ENCODE data around the gene VCL. TPM values are rescaled to one million over a fixed set of nuclear protein-coding genes. Genes with fewer than 3 reads are reported as not detected.

Gene VCL
- total RNA-seq, 8 experiments from 2014 or later, result 15.9 to 105 (median 44.0) TPM

DNA sequence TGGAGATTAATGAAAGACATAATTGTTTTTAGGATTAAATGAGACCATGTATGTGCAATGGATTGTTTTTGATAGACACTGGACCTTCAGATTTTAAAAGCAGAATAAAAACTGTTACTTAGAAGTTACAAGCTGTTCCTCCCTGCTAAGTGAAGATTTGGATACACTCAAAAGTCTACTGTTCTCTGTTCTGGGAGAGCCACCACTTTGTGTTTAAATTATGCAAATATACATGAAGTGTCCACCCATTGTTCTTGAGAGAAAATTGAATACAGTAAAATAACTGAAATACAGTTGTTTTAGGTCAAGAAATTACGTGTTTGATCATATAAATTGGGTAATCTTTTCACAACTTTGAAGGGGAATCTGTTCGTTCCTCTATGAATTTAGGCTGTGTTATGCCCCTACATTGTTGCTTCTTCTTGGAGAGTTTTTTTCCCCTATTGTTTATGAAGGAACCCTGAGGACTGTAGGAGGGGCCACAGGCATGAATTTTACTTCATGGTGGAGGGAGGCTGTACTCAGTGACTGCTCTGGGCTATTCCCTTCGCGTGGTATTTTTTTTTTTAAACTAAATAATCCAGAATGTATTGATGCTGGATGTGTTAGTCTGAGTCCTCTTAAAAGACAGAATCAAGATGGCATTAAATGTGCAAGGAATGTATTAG, 18.6 kb upstream of the VCL start:
- 26 to 100% (median 68%) methylated on average over 1 to 4 of the region's 4 CpGs; no CpG with 5 or more reads in 1 of the 10 experiments for WGBS, 10 experiments
- peak in 4 of 8 experiments; percentile 30 to 88 (median 58) for ATAC-seq (replicated peaks in 6 of 8)
- in situ Hi-C loops (cut with MboI; ENCODE audit: low pct_unique_long_range_greater_than_20kb in 2 of 9, low sequenced_read_pairs in 9 of 9, unreplicated experiment in 9 of 9), result no loop called here
- no peak overlapping the region for H3K27ac ChIP-seq
- H3K4me3 ChIP-seq, result no peak overlapping the region
- H3K4me1 ChIP-seq (replicated peaks in 1 of 2), result peaks cover 10 to 12% of the 10 kb centered on the region in 2 donors

DNA sequence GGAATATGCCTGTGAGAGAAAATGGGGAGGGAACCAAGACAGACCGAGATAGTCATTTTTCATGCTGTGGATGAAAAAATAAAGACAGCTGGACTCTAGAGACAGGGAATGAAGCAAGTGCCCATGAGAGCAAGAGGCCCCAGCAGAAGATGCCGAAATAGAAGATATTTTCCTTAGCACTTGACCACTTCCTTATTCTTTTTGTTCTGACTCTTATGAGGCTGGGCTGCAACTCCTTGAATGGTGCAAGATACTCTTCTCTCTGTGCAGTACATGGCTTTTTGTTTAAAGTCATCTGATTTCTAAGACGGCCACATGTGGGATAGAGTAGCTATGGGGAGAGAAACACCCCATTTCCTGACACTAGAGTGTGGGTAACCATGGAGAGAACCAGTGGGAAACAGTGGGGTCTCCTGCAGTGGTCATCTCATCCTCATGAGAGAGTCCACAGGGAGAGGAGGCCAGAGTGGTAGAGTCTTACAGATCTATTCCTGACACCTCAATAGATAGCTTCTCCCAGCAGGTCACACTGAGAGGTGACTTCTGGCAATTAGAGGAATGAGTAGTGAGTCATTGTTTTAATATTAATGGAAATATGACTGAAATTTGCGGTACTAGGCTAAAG, 18.0 kb upstream of the VCL start:
- WGBS, 10 experiments, result 70 to 100% (median 86%) methylated on average over 1 to 4 of the region's 4 CpGs; no CpG with 5 or more reads in 1 of the 10 experiments
- H3K27ac ChIP-seq, result no peak overlapping the region
- ATAC-seq (replicated peaks in 6 of 8), result peak in 6 of 8 experiments; percentile 32 to 79 (median 45)
- H3K4me3 ChIP-seq, result no peak overlapping the region
- in situ Hi-C loops (cut with MboI; ENCODE audit: low pct_unique_long_range_greater_than_20kb in 2 of 9, low sequenced_read_pairs in 9 of 9, unreplicated experiment in 9 of 9), result no loop called here
- peaks cover 10 to 12% of the 10 kb centered on the region in 2 donors for H3K4me1 ChIP-seq (replicated peaks in 1 of 2)

DNA sequence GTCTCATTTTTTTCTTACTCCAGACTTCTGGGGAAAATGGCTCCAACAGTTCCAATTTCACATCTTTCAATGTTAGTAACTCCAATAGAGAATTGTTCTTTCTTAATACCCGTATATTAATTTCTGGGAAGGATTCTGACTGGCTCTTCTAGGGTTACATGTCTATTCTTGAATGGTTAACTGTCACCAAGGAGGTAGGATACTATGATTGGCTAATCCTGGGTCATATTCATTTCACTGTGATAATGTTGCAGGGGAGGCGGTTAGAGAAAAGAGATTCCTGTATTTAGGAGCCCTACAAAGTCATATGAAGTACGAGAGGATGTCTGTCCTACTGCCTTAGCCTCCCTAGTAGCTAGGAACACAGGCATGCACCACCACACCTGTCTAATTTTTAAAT, 16.1 kb upstream of the VCL start:
- Histone ChIP-seq H3K4me1 (replicated peaks in 1 of 2) (peaks cover 10 to 12% of the 10 kb centered on the region in 2 donors), H3K4me3 (no peak overlapping the region), H3K27ac (no peak overlapping the region)
- WGBS, 10 experiments, result 60 to 100% (median 80%) methylated on average over 1 to 3 of the region's 3 CpGs
- no peak for ATAC-seq (replicated peaks in 6 of 8)
- in situ Hi-C loops (cut with MboI; ENCODE audit: low pct_unique_long_range_greater_than_20kb in 2 of 9, low sequenced_read_pairs in 9 of 9, unreplicated experiment in 9 of 9), result no loop called here

DNA sequence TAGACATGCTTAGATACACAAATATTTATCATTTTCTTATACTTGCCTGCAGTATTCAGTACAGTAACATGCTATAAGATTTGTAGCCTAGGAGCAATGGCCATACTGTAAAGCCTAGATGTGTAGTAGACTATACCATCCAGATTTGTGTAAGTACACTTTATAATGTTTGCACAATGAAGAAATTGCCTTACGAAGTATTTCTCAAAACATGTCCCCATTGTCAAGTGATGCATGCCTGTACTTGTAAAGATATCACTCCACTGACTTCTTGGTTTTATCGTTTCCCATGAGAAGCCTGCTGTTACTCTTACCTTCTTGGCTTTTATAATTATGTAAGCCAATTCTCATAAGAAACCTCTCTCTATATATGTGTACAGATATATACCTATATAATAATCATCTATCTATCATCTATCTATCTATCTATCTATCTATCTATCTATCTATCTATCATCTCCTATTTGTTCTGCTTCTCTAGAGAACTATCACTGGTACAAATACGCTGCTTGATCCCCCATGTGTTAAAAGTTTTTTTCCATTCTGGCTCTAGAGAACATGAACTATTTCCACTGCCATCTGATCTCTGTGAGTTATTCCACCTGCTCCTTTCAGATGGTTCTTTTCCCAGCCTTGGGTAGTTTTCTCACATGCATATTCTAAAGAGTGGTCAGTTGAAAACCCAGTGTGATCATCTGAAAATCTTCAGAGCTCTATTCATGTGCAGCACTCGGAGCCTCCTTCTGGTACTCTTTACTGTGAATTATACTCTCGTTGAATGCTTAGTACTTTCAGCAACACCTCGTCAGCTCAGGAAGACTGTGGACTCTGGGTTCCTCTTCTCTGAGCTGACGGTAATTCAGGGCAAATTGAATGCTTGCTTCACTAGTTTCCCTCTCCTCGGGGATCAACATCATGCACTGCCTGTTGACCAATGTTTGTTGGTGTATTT, 14.5 kb upstream of the VCL start:
- WGBS, 10 experiments, result 9 to 89% (median 67%) methylated on average over 3 to 8 of the region's 8 CpGs
- ATAC-seq (replicated peaks in 6 of 8), result peak in 1 of 8 experiments; percentile 8
- Histone ChIP-seq H3K4me1 (replicated peaks in 1 of 2) (peaks cover 10 to 12% of the 10 kb centered on the region in 2 donors), H3K27ac (no peak overlapping the region), H3K4me3 (no peak overlapping the region)
- in situ Hi-C loops (cut with MboI; ENCODE audit: low pct_unique_long_range_greater_than_20kb in 2 of 9, low sequenced_read_pairs in 9 of 9, unreplicated experiment in 9 of 9), result no loop called here

DNA sequence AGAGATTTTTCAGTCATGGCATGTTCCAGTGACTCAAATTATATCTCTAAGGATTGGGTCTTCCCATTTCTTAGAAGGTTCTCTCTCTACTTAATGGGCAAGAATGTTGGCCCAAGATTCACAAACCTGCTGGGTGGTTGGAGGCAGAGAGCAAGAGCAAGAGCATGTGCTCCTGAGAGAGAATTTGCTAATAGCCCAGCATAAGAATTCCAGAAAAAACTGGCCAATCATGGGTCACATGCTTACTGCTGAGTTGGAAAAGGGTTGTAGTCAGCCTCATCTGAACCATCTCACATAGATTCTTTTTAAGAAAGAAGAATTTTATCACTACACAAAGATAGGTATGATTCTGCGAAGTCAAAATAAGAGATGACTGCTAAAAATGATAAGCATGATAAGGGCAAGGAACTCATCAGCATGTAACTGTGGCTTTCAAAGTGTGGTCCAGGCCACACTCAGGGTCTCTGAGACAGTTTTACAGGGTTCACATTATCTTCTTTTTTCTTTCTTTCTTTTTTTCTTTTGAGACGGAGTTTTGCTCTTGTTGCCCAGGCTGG, 8.2 kb upstream of the VCL start:
- WGBS, 10 experiments, result 83 to 100% (median 96%) methylated on average over 1 to 2 of the region's 2 CpGs; no CpG with 5 or more reads in 4 of the 10 experiments
- in situ Hi-C loops (cut with MboI; ENCODE audit: low pct_unique_long_range_greater_than_20kb in 2 of 9, low sequenced_read_pairs in 9 of 9, unreplicated experiment in 9 of 9), result no loop called here
- Histone ChIP-seq H3K27ac (no peak overlapping the region), H3K4me3 (no peak overlapping the region), H3K4me1 (replicated peaks in 1 of 2) (no peaks in the 10 kb centered on the region)
- no peak for ATAC-seq (replicated peaks in 6 of 8)

DNA sequence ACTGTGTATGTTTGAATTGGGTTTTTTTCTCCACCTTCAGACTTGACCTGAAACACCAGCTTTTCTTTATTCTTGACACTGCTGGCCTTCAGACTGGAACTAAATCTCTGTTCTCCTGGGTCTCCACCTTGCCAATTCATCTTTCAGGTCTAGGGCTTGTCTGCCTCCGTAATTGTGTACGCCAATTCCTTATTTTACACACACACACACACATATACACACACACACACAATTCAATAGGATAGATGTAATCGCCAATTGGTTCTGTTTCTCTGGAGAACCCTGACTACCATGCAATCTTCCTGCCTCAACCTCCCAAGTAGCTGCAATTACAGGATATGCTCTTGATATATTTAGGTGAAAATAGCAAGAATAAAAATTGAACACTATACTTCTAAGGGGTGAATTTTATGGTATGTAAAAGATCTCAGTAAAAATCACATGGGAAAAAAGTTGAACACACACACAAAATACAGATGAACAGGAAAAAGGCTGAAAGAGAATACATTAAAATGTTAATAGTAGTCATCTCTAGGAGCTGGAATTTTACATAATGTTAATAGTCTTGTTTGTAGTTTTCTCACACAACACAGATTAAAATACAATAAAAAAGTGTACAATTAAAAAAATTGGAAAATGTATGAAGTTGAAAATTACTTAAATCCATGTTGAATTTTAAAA, 6.6 kb upstream of the VCL start:
- in situ Hi-C loops (cut with MboI; ENCODE audit: low pct_unique_long_range_greater_than_20kb in 2 of 9, low sequenced_read_pairs in 9 of 9, unreplicated experiment in 9 of 9), result no loop called here
- H3K4me3 ChIP-seq, result no peak overlapping the region
- H3K4me1 ChIP-seq (replicated peaks in 1 of 2), result no peaks in the 10 kb centered on the region
- 38 to 100% (median 91%) methylated on average over 1 to 3 of the region's 3 CpGs; no CpG with 5 or more reads in 5 of the 10 experiments for WGBS, 10 experiments
- H3K27ac ChIP-seq, result no peak overlapping the region
- peak in 3 of 8 experiments; percentile 78 to 82 (median 80) for ATAC-seq (replicated peaks in 6 of 8)

DNA sequence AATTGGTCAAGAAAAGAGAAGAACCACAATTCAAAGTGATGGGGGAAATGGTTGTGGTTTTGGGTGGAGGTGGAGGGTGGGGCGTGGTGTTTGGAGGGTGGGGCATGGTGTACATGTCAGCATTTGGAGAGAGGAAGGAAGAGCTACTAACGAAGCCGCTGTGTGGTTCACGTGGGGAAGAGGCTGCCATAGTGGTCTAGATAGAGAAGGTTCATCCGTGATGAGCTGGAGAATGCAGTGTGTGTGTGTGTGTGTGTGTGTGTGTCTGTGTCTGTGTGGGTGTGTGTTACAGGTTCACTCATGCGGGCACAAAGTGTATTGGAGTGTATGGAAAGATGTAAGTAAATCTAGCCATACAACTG, 6.1 kb upstream of the VCL start:
- ATAC-seq (replicated peaks in 6 of 8), result peak in 3 of 8 experiments; percentile 97 to 98 (median 98)
- WGBS, 10 experiments, result 0 to 71% (median 10%) methylated on average over 1 to 5 of the region's 6 CpGs; no CpG with 5 or more reads in 6 of the 10 experiments
- H3K4me3 ChIP-seq, result no peak overlapping the region
- H3K27ac ChIP-seq, result no peak overlapping the region
- H3K4me1 ChIP-seq (replicated peaks in 1 of 2), result no peaks in the 10 kb centered on the region
- in situ Hi-C loops (cut with MboI; ENCODE audit: low pct_unique_long_range_greater_than_20kb in 2 of 9, low sequenced_read_pairs in 9 of 9, unreplicated experiment in 9 of 9), result no loop called here

DNA sequence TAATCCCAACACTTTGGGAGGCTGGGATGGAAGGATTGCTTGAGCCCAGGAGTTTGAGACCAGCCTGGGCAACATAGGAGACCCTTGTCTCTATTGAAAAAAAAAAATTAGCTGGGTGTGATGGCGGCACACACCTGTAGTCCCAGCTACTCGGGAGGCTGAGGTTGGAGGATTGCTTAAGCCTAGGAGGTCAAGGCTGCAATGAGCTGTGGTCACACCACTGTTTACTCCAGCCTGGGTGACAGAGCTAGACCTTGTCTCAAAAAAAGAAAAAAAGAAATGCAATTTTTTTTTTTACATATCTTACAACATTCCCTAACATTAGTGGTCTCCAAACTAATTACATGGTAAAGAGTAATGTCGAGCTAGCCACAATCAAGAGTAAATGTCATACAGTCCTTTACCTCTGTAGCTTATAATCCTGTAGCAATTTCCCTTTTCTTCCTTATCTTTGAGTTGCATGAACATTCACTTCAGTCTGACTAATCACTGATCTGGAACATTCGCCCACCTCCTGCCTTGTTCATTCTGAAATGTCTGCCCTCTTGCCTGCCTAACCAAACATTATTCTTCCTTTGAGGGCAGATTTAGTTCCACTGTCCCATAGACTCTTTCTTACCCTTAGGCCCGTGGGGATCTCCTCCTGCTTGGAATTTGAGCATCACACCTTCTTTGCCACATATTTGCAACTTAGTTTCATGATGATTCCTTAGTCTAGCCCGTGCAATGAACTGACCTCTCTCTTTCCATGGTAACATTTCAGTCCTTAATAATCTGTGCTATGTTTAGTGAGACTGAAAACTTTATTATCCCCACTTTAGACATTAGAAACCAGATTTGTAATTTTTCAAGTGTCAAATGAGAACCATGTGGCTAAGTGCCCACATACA, 4.8 kb upstream of the VCL start:
- ATAC-seq (replicated peaks in 6 of 8), result no peak
- in situ Hi-C loops (cut with MboI; ENCODE audit: low pct_unique_long_range_greater_than_20kb in 2 of 9, low sequenced_read_pairs in 9 of 9, unreplicated experiment in 9 of 9), result no loop called here
- Histone ChIP-seq H3K27ac (no peak overlapping the region), H3K4me1 (replicated peaks in 1 of 2) (no peaks in the 10 kb centered on the region), H3K4me3 (no peak overlapping the region)
- WGBS, 10 experiments, result 47 to 95% (median 79%) methylated on average over 2 to 6 of the region's 6 CpGs; no CpG with 5 or more reads in 1 of the 10 experiments

DNA sequence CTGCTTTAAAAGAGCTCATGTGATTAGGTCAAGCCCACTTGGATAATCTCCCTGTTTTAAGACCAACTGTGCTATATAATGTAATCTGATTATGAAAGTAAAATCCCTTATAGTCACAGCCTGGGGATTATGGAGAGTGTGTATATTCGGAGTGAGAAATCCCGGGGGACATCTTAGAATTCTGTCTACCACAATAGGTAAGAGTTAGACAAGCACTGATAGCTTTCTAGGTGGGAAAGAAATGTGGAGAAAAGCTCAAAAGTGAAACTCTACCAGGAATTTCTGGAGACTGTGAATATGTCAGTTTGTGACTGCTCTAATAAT, 2.9 kb upstream of the VCL start:
- no peak overlapping the region for H3K4me3 ChIP-seq
- no peak for ATAC-seq (replicated peaks in 6 of 8)
- peaks cover 3 to 6% of the 10 kb centered on the region in 2 donors for H3K4me1 ChIP-seq (replicated peaks in 1 of 2)
- 57 to 100% (median 85%) methylated on average over 1 to 2 of the region's 2 CpGs; no CpG with 5 or more reads in 3 of the 10 experiments for WGBS, 10 experiments
- no peak overlapping the region for H3K27ac ChIP-seq
- in situ Hi-C loops (cut with MboI; ENCODE audit: low pct_unique_long_range_greater_than_20kb in 2 of 9, low sequenced_read_pairs in 9 of 9, unreplicated experiment in 9 of 9), result no loop called here

DNA sequence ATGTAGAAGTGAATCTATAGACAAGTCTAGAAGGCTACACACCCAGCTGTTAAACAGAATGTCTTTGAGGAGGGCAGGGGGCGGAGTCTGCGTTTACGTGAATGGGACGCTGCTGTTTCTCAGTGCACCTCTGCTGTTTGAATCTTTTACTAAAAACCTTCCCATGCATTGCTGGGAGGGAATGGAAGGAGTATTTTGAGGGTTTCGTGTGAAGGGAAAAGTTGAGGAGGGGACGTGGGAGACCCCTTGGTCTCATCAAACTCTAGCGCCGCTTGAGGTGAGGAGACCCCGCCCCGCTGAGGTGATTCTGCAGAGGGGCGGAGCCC, 492 bp upstream of the VCL start:
- in situ Hi-C loops (cut with MboI; ENCODE audit: low pct_unique_long_range_greater_than_20kb in 2 of 9, low sequenced_read_pairs in 9 of 9, unreplicated experiment in 9 of 9), result no loop called here
- Histone ChIP-seq H3K4me1 (replicated peaks in 1 of 2) (peaks cover 4 to 6% of the 10 kb centered on the region in 2 donors), H3K27ac (peak overlapping the region; percentile 79 to 80), H3K4me3 (peak overlapping the region; percentile 72 to 89 (median 83))
- WGBS, 10 experiments, result 0 to 7% (median 0%) methylated on average over 1 to 4 of the region's 11 CpGs; no CpG with 5 or more reads in 4 of the 10 experiments
- ATAC-seq (replicated peaks in 6 of 8), result peak; percentile 6 to 45 (median 15)

DNA sequence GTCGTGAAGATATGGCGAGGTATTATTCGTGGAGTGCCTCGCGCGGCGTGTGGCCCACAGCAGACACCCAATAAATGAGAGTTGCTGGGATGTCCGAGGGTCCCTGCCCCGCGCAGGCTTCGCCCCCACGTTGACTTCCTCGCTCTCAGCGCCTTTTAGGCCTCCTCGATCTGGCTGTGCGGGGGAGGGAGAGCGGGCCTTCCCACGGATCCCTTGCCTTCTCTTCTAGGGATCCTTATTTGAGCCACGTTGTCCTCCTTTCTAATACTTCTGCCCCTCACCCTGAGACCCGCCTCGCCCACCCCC, 660 bp downstream of the VCL start:
- in situ Hi-C loops (cut with MboI; ENCODE audit: low pct_unique_long_range_greater_than_20kb in 2 of 9, low sequenced_read_pairs in 9 of 9, unreplicated experiment in 9 of 9), result no loop called here
- 0% methylated on average over 3 to 7 of the region's 21 CpGs; no CpG with 5 or more reads in 8 of the 10 experiments for WGBS, 10 experiments
- Histone ChIP-seq H3K4me1 (replicated peaks in 1 of 2) (peaks cover 4 to 6% of the 10 kb centered on the region in 2 donors), H3K27ac (peak overlapping the region; percentile 91 to 94), H3K4me3 (peak overlapping the region; percentile 72 to 89 (median 83))
- ATAC-seq (replicated peaks in 6 of 8), result no peak
